NCI-H1105 treated with DMSO at 0.1 percent for 48 hours (cell line): Measurements from ENCODE around the gene CAMK4.

ENCODE experiments used
- DNase-seq: peaks from one replicate; lab custom pipeline; 2025; lab: John Stamatoyannopoulos, UW

Gene CAMK4

DNA sequence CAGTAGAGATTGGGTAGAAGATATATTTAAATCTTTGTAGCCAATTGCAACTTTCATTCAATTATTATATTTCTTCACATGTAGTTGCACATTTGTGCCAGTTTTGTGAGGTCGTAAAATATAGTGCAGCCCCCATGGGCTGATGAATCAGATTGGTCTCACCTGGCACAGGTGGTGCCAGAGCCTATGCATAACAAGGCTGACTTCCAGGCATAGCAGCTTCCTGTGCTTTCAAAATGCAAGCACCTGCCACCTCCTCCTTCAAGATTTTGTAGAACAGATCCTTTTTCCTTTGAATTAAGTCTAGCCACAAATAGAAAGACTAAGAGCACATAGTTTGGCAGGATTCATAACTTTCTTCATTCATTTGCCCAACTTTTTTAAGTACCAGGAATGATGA is 201.0 kb downstream of the CAMK4 start:
- no peak for DNase-seq

DNA sequence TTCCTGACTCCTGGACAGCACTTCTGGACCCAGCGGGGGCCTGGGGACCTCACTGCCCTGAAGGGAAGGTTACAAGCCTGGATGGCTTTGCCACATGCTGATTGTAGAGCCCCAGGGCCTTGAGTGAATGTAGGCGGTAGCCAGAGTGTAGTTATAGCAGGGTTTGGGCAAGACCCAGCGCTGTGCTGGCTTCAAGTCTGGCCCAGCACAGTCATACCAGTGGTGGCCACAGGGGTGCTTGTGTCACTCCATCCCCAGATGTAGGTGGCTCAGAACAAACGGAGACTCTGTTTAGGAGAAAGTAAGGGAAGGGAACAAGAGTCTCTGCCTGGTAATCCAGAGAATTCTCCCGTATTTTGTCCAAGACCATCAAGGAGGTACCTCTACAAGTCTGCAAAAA is 203.6 kb downstream of the CAMK4 start:
- no peak for DNase-seq

GRCh38 chr5:111432883-111433536 is 208.8 kb downstream of the CAMK4 start:
- DNase-seq: no peak

DNA sequence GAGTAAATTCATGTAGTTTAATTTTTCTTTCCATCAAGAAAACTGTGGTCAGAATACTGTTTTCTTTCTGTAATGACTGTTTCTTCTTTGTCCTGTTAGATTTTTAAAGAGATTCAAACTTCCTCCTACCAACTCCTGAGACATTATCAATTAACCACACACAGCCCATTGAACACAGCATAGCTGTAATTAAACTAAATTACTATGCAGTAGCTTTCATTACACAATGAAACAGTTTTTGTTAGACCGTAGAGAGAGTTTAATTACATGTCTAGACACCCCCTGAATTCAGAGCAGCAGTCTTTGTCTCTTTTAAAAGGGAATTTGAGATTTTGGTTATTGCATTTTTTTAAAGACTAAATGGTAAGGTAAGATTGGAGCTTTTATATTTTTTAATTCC is 210.6 kb downstream of the CAMK4 start:
- DNase-seq: peak; percentile 43

DNA sequence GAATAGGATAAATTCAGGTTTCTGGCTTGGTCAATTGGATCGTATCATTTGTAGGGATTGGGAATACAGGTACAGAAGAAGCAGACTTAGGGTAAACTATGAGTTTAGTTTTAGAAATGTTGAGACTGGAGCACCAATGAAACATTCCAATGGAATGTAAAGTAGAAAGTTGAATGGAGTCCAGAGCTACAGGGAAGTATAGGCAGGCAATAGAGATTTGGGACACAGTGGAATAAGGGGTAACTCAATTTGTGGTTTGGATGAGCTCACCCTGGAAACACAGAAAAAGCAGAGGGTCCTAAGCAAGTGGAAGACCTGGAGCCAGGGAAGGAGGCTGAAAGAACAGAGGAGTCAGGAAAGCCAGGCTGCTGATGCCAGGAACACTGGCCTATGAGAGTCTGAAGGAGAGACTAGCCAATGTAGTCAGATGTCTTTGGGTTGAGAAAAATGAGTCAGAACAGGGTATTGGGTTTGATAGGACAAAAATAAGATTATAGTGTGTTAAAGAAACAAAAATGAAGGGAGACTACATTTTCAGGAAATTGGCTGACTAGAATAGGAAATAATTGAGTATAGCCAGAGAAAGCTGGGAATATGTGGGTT is 215.4 kb downstream of the CAMK4 start:
- no peak for DNase-seq

DNA sequence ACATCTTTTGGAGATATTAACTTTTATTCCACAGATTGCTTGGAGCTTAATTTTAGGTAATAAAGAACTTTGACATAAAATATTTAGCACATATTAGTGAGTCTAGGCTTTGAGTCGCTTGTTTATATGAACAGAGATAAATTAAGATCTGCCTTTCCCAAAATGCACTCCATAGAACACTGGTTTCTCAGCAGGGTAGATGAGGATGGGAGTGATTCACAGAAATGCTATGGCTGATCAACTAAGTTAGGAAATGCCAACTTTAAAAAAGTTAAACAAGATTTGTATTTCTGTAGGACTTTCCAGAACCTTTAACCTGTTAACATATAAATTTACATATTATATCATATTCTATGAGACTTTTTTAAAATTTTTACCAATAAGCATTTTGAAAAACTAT is 222.9 kb downstream of the CAMK4 start:
- DNase-seq: no peak

GRCh38 chr5:111447822-111448221 is 223.6 kb downstream of the CAMK4 start:
- DNase-seq: peak; percentile 77

DNA sequence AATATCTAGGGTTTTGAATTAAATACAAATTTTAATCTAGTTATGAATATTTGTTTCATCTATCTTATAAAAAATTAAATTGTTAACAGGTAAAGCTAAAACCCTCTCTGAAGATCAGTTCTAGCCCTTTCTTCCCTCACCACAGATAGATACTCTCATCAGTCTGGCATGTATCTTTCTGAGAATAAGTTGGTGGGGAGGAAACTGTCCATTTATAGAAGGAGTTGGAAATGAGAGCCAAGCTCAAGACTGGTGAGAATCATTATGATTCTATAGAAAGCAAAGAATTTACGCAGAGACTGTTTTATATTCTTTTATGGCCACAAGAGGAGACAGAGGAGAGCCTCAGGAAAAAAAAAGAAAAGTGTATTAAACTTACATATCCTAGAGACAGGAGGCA is 229.1 kb downstream of the CAMK4 start:
- DNase-seq: no peak

- no peak for DNase-seq
These were observed 229.6 kb downstream of the CAMK4 start for GRCh38 chr5:111453747-111454146.

GRCh38 chr5:111454198-111454622 is 230.0 kb downstream of the CAMK4 start:
- peak; percentile 93 for DNase-seq

DNA sequence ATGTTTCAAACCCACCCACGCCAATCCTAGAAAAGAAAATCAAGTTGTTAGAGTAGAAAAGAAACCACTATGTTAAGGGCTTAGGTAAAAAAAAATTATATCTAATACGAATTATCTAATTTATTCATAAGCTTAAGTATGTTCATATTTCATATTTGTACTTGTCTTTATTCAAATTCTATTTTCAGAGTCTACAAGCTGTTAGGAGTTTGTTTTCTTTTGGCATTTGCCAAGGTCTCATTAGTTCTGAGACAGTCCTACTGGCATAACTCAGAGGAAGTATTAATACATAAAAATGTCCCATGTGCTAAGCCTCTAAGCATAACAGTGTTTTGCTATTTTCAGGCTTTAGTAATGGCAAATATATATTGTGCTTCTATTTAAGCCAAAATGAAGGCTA is 230.6 kb downstream of the CAMK4 start:
- peak; percentile 32 for DNase-seq

- no peak for DNase-seq
These were observed 237.1 kb downstream of the CAMK4 start for GRCh38 chr5:111461255-111461671.

DNA sequence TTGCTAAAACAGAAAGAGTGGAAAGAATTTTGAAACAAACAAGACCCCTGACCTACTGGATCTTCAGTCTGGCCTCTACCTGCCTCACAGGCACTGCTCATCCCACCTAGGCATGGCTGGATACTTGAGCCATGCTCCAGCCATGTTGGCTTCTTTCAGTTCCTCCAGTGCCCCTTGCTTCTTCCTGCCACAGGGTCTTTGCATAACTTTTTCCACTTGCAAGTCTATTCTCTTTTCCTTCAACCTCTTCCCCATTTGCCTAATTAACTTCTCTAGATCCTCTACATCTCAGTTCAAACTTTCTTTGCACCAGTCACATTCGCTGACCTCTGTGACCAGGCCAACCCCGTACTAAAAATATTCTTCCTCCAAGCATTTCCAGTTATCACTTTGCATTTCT is 237.8 kb downstream of the CAMK4 start:
- DNase-seq: no peak

GRCh38 chr5:111463311-111463710 is 239.1 kb downstream of the CAMK4 start:
- peak; percentile 79 for DNase-seq

- no peak for DNase-seq
These were observed 245.2 kb downstream of the CAMK4 start for GRCh38 chr5:111469293-111469896.

GRCh38 chr5:111469903-111470302 is 245.7 kb downstream of the CAMK4 start:
- DNase-seq: no peak

- DNase-seq: no peak
These were observed 247.9 kb downstream of the CAMK4 start for GRCh38 chr5:111472096-111472495.

- DNase-seq: no peak
These were observed 248.4 kb downstream of the CAMK4 start for GRCh38 chr5:111472579-111472978.

- peak; percentile 4 for DNase-seq
These were observed 254.1 kb downstream of the CAMK4 start for GRCh38 chr5:111478266-111478665.

GRCh38 chr5:111478898-111479297 is 254.7 kb downstream of the CAMK4 start:
- DNase-seq: no peak

- DNase-seq: no peak
These were observed 256.2 kb downstream of the CAMK4 start for GRCh38 chr5:111480346-111480745.

DNA sequence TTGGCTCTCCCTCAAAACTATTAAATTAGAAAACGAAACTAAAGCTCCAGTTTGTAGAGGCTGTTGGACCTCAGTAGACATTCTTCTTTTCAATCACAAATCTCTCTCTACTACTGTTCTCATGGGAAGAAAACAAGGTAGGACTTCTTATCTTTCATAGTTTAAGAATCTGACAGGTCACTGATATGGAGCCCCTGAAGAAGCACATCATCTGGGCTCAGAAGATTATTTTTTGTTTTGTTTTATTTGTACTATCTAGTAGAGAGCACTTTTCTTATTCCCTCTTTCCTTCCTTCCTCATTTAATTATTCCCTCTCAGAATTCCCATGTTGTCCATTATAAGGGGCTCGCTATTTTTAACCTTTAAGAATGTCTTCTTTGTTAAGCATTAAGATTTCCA is 261.9 kb downstream of the CAMK4 start:
- no peak for DNase-seq

- DNase-seq: no peak
These were observed 262.7 kb downstream of the CAMK4 start for GRCh38 chr5:111486926-111487325.

DNA sequence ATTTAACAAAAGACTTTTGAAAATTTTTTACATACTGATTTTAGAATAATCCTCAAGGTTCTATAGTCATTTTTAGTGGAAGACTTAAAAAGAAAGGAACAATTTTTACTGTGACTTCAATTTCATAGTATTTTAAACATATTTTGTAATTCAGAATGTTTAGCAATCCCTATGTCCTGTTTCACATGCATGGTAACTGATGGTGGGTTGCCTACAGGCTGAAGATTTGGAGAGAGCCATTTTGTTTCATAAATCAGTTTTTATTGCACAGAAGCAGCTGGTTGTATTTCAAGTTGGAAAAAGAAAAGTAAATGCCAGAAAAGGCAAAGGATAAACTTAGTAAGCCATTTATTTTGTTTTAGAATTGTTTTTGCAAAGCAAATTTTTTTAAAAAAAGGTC is 264.2 kb downstream of the CAMK4 start:
- DNase-seq: no peak
